T1000 (cell line): ENCODE results near the gene SEC22A.

Experiments used
- DNase-seq: peaks from one replicate; lab custom pipeline; 2025; ENCODE audit warnings: mixed read lengths; lab: John Stamatoyannopoulos, UW

SEC22A gene

GRCh38 chr3:123307064-123307463, 105.3 kb downstream of the SEC22A start:
- DNase-seq: no peak

GRCh38 chr3:123310186-123310585, 108.4 kb downstream of the SEC22A start:
- no peak for DNase-seq

- no peak for DNase-seq
These were observed 109.0 kb downstream of the SEC22A start for GRCh38 chr3:123310741-123311140.

- DNase-seq: no peak
These were observed 109.5 kb downstream of the SEC22A start for GRCh38 chr3:123311201-123311600.

GRCh38 chr3:123312331-123313265, 110.9 kb downstream of the SEC22A start:
- DNase-seq: no peak

- DNase-seq: no peak
These were observed 112.1 kb downstream of the SEC22A start for GRCh38 chr3:123313889-123314288.

- DNase-seq: no peak
These were observed 112.9 kb downstream of the SEC22A start for GRCh38 chr3:123314359-123315270.

- no peak for DNase-seq
These were observed 113.5 kb downstream of the SEC22A start for GRCh38 chr3:123315271-123315595.

GRCh38 chr3:123317716-123318115, 116.0 kb downstream of the SEC22A start:
- no peak for DNase-seq

GRCh38 chr3:123318374-123318773, 116.6 kb downstream of the SEC22A start:
- DNase-seq: no peak

- no peak for DNase-seq
These were observed 118.0 kb downstream of the SEC22A start for GRCh38 chr3:123319760-123320159.

GRCh38 chr3:123320221-123320620, 118.5 kb downstream of the SEC22A start:
- DNase-seq: no peak

GRCh38 chr3:123321806-123322205, 120.1 kb downstream of the SEC22A start:
- DNase-seq: no peak

- no peak for DNase-seq
These were observed 121.1 kb downstream of the SEC22A start for GRCh38 chr3:123322866-123323265.
